Activated CD4-positive, alpha-beta T cell treated with anti-CD3 and anti-CD28 coated beads for 36 hours (primary cell): ENCODE measurements around the gene SELENOI. TPM values are rescaled to one million over a fixed set of nuclear protein-coding genes. Genes with fewer than 3 reads are reported as not detected.
"Not testable (repeated sequence)": the region's sequence is repeated elsewhere in the genome, so short reads cannot be mapped to it uniquely, and the experiment has no call there.

ENCODE experiments used
- ATAC-seq: fragments of 200-7000 bp; cut with Tn5 transposase; one replicate; pipeline ENCODE4 v1.10.0; 2021; ENCODE audit warnings: mild to moderate bottlenecking, moderate library complexity
- CTCF ChIA-PET: fragments of 350-600 bp; sonication (Branson Sonifier 250); formaldehyde crosslinking; loops from one replicate; lab custom pipeline; 2021; ENCODE audit warnings: antibody characterized with exemption; lab: Charles Lee
- POLR2A ChIA-PET: fragments of 350-600 bp; sonication (Branson Sonifier 250); formaldehyde crosslinking; loops from one replicate; lab custom pipeline; 2021; ENCODE audit warnings: antibody characterized with exemption, inconsistent platforms; lab: Charles Lee
- DNase-seq: peaks from one replicate; pipeline ENCODE4 v3.0.0-alpha.2; 2020
- H3K27ac Mint-ChIP-seq: one replicate; pipeline ENCODE4 v1.8.0; 2021; ENCODE audit warnings: mixed read lengths
- H3K27me3 Mint-ChIP-seq: one replicate; pipeline ENCODE4 v1.8.0; 2021; ENCODE audit warnings: mixed read lengths
- H3K36me3 Mint-ChIP-seq: one replicate; pipeline ENCODE4 v1.8.0; 2021; ENCODE audit warnings: low read depth, mixed read lengths
- H3K4me1 Mint-ChIP-seq: one replicate; pipeline ENCODE4 v1.8.0; 2021; ENCODE audit warnings: mixed read lengths
- H3K4me3 Mint-ChIP-seq: one replicate; pipeline ENCODE4 v1.8.0; 2021; ENCODE audit warnings: mild to moderate bottlenecking, moderate library complexity, mixed read lengths
- H3K9me3 Mint-ChIP-seq: one replicate; pipeline ENCODE4 v1.8.0; 2021; ENCODE audit warnings: low read depth, mixed read lengths
- intact Hi-C, 2 experiments: fragments of 100-400 bp; cut with DNase I in 1 of 2; cut with micrococcal nuclease in 1 of 2; formaldehyde crosslinking; loops; one replicate each; pipeline versions ENCODE4 v1.14.2 to v1.15.1; 2022 to 2024; cut with DNase I, micrococcal nuclease
- total RNA-seq, 2 experiments: library from RNA; stranded (reverse); gene quantifications; one replicate each; pipeline ENCODE4 v1.2.3, GENCODE V29; 2021

SELENOI gene
- total RNA-seq, 2 experiments from 2014 or later: 26.5 to 42.3 TPM

DNA sequence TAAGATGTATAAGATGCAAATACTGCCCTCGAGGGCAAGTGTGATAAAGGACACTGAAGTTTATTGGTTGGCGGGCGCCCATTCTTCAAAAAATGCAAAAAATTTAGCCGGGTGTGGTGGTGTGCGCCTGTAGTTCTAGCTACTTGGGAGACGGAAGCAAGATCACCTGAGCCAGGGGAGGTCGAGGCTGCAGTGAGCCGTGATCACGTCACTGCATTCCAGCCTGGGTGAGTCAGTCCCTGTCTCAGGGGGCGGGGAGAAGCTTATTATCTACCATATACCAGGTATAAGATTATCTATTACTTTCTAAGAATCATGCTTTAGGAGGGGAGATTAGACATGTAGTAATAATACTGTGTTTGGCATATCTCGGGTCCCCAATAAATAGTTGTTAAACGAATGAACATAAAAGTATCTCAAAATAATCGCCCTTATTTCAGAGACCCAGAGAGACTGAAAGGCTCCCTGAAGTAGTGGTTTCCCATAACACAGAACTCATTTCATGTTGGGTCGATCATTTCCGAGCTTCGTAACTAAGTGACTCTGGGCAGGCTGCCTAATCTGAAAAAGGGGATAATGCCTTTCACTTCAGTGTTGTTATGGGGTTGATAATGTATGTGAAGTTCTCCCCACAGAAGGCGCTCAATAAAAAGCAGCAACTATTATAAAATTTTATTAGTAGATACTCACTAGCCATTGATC, 1.2 kb upstream of the SELENOI start:
- intact Hi-C loops: loop anchor here (1.0 to 5.0 kb wide), 9 partner anchors 100 to 728 kb away; partner anchors contain the start of genes HADHA (in 2 of the 2), HADHB (in 2 of the 2), AGBL5 (in 1 of the 2) and ASXL2 (in 1 of the 2)
- DNase-seq: peak; percentile 56
- H3K9me3 Mint-ChIP-seq: no peaks in the 10 kb centered on the region
- ATAC-seq: no peak
- POLR2A ChIA-PET: interaction anchor here (0.6 to 2.7 kb wide), 4 partner anchors 11 to 471 kb away, joined by 4 to 19 read pairs (median 4); no protein-coding TSS in a partner anchor
- H3K27me3 Mint-ChIP-seq: no peaks in the 10 kb centered on the region
- peaks cover 23% of the 10 kb centered on the region for H3K36me3 Mint-ChIP-seq
- CTCF ChIA-PET: interaction anchor here (0.9 to 2.7 kb wide), 2 partner anchors 14 to 257 kb away, joined by 3 to 16 read pairs; no protein-coding TSS in a partner anchor
- peak overlapping the region; percentile 98 for H3K27ac Mint-ChIP-seq
- H3K4me3 Mint-ChIP-seq: peak overlapping the region; percentile 91
- H3K4me1 Mint-ChIP-seq: peaks cover 34% of the 10 kb centered on the region

DNA sequence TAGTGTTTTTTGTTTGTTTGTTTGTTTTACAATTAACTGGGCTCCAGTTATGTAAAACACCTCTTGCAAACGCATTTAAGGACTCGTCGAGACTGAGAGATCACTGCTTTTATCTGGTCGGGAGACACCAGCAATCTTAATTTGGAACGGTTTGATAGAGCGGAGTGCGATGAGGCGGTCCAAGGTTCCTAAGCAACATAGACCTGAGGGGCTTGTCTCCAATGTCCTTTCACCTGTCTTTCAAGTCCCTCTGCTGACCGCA, 729 bp upstream of the SELENOI start:
- peak; percentile 0 for ATAC-seq
- intact Hi-C loops: loop anchor here (1.0 to 5.0 kb wide), 9 partner anchors 101 to 727 kb away; partner anchors contain the start of genes HADHA (in 2 of the 2), HADHB (in 2 of the 2), AGBL5 (in 1 of the 2) and ASXL2 (in 1 of the 2)
- Mint-ChIP-seq H3K4me1 (peaks cover 34% of the 10 kb centered on the region), H3K36me3 (peaks cover 21% of the 10 kb centered on the region), H3K4me3 (peak overlapping the region; percentile 91), H3K27ac (peak overlapping the region; percentile 98), H3K27me3 (no peaks in the 10 kb centered on the region), H3K9me3 (no peaks in the 10 kb centered on the region)
- ChIA-PET CTCF (interaction anchor here (0.6 to 2.7 kb wide), 9 partner anchors 11 to 1031 kb away, joined by 3 to 16 read pairs (median 3); partner anchors contain the start of gene HADHA), POLR2A (interaction anchor here (0.5 to 3.1 kb wide), 9 partner anchors 8 to 471 kb away, joined by 3 to 23 read pairs (median 3); partner anchors contain the start of genes HADHA, HADHB and RAB10)
- no peak for DNase-seq

DNA sequence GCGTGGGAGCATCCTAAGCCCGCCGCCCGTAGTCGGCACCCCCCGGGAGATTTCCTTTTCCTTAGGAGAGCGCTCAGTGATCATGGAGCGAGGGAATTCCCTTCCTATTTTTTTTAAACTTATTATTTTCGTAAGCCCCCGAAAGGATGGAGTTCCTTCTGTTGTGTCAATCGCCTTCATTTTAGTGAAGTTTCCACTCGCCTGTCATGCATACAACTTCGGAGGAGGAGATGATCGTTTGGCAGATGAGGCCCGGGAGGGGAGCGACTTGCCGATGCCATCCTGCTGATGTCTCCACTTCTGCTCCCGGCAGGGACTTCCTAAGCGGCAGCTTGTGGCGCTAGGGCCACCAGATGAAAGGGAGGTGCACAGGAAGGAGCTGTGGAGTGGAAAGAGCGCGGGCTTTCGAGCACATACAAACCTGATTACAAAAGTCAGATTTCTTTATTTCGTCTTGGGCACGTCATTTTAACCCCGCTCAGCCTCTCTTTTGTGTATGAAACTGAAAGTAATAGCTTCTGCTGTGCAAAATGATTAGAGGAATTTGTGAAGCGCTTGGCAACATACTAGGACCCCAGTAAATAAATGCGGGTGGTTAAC, 611 bp downstream of the SELENOI start, which contains the start of gene ADGRF3:
TSS of gene ADGRF3 (minus strand) at position 336 of the 600 bp plus-strand sequence. CDS start 555 bp downstream, outside the sequence.
- H3K36me3 Mint-ChIP-seq: peaks cover 25% of the 10 kb centered on the region
- DNase-seq (peak; percentile 81), ATAC-seq (peak; percentile 28)
- intact Hi-C loops: loop anchor here (1.0 to 5.0 kb wide), 16 partner anchors 44 to 1010 kb away; partner anchors contain the start of genes AGBL5 (in 1 of the 2), CAD (in 1 of the 2), CENPA (in 1 of the 2) and GAREM2 (in 1 of the 2)
- H3K9me3 Mint-ChIP-seq: no peaks in the 10 kb centered on the region
- ChIA-PET POLR2A (interaction anchor here (1.0 to 3.1 kb wide), 3 partner anchors 9 to 468 kb away, joined by 3 to 23 read pairs (median 19); partner anchors contain the start of genes HADHA and HADHB), CTCF (interaction anchor here (0.6 to 1.7 kb wide), 4 partner anchors 8 to 163 kb away, joined by 3 to 8 read pairs (median 6); partner anchors contain the start of gene HADHA)
- no peaks in the 10 kb centered on the region for H3K27me3 Mint-ChIP-seq
- peaks cover 41% of the 10 kb centered on the region for H3K4me1 Mint-ChIP-seq
- H3K27ac Mint-ChIP-seq: peak within 1 kb of the TSS; percentile 98
- H3K4me3 Mint-ChIP-seq: peak within 1 kb of the TSS; percentile 91

DNA sequence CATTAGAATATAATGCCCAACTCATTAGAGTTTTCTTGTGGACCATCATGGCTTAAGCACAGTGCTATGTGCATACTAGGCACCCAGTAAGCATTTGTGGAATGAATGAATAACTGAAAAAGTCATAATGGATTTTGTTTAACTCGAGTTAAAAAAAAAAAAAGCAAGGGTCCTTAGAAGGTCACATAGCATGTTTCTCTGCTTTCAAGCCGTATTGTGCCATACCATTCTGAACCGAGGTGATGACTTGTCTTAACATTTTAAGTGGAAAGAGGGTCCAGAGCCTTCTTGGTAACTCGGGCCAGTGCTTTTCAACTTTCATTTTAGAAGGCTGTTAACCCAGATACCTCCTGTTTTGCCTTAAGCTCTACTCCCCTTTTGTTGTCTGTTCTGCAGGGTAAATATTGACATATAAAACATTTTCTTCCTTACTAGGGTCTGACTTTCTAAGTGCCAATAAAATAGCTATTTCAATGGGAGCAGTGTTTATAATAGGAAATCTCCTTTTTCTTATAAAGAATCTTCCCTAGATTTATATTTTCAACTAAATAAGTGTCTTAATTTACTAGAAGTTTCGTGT, 1.4 kb downstream of the SELENOI start:
- ATAC-seq (no peak), DNase-seq (no peak)
- Mint-ChIP-seq H3K36me3 (peaks cover 29% of the 10 kb centered on the region), H3K4me1 (peaks cover 50% of the 10 kb centered on the region), H3K27me3 (no peaks in the 10 kb centered on the region), H3K27ac (peak overlapping the region; percentile 90), H3K9me3 (no peaks in the 10 kb centered on the region), H3K4me3 (peak overlapping the region; percentile 91)
- intact Hi-C loops: loop anchor here (2.0 to 5.0 kb wide), 11 partner anchors 43 to 1009 kb away; partner anchors contain the start of genes AGBL5 (in 1 of the 2), CAD (in 1 of the 2), CENPA (in 1 of the 2) and GAREM2 (in 1 of the 2)
- POLR2A ChIA-PET: interaction anchor here (0.6 to 3.1 kb wide), 4 partner anchors 9 to 553 kb away, joined by 3 to 23 read pairs (median 11); partner anchors contain the start of genes HADHA and HADHB
- CTCF ChIA-PET: interaction anchor here (0.6 to 1.7 kb wide), 2 partner anchors 7 to 163 kb away, joined by 3 to 4 read pairs; no protein-coding TSS in a partner anchor

DNA sequence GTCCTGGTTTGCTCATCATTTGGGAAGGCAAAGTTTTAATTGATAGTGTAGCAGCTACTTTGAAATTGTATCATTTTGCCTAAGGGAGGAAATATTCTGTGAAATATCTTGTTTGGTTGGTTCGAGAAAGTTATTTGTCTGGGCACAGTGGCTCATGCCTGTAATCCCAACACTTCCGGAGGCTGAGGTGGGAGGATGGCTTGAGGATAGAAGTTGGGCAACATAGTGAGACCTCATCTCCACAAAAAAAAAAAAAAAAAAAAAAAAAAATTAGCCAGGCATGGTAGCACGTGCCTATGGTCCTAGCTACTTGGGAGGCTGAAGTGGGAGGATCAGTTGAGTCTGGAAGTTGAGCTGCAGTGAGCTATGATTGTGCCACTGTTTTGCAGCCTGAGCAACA, 3.7 kb downstream of the SELENOI start:
- DNase-seq (no peak), ATAC-seq (no peak)
- intact Hi-C loops: loop anchor here (5.0 kb wide), 7 partner anchors 107 to 723 kb away; partner anchors contain the start of genes AGBL5 (in 1 of the 2), CENPA (in 1 of the 2), GAREM2 (in 1 of the 2) and HADHA (in 1 of the 2)
- H3K9me3 Mint-ChIP-seq: no peaks in the 10 kb centered on the region
- ChIA-PET CTCF (interaction anchor here (0.8 kb wide), 1 partner anchor 19 kb away, joined by 3 read pairs; no protein-coding TSS in a partner anchor), POLR2A (interaction anchor here (1.3 kb wide), 1 partner anchor 106 kb away, joined by 3 read pairs; no protein-coding TSS in a partner anchor)
- H3K27ac Mint-ChIP-seq: no peak overlapping the region
- no peak overlapping the region for H3K4me3 Mint-ChIP-seq
- peaks cover 49% of the 10 kb centered on the region for H3K4me1 Mint-ChIP-seq
- no peaks in the 10 kb centered on the region for H3K27me3 Mint-ChIP-seq
- peaks cover 28% of the 10 kb centered on the region for H3K36me3 Mint-ChIP-seq

DNA sequence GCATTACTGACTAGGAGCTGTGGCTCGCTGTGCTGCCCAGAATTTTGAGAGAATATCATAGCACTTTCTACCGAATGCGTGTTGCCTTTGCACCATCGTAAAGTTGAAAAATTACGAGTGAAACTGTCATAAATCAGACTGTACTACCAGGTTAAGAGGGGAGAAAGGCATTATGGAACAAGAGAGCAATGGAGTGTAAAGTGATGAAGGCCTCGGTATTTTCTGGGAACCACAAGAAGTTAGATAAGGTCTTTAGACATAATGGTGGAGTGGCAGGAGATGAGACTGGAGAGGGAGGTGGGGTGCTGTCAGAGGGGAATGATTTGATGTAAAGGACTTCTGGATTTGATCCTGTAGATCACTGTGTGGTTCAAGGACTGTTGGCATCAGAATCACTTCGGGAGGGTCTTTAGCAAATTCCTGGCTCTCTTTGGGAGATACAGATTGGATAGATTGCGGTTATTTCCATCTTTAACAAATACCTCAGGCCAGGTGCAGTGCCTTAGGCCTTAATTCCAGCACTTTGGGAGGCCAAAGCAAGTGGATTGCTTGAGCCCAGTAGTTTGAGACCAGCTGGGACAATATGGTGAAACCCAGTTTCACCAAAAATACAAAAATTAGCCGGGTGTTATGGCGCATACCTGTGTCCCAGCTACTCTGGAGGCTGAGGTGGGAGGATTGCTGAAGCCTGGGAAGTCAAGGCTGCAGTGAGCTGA, 5.6 kb downstream of the SELENOI start:
- POLR2A ChIA-PET: no interaction called here
- Mint-ChIP-seq H3K27me3 (no peaks in the 10 kb centered on the region), H3K4me3 (no peak overlapping the region), H3K27ac (peak overlapping the region; percentile 4), H3K4me1 (peaks cover 64% of the 10 kb centered on the region), H3K36me3 (peaks cover 31% of the 10 kb centered on the region), H3K9me3 (no peaks in the 10 kb centered on the region)
- CTCF ChIA-PET: no interaction called here
- DNase-seq: no peak
- no peak for ATAC-seq
- intact Hi-C loops: no loop called here

DNA sequence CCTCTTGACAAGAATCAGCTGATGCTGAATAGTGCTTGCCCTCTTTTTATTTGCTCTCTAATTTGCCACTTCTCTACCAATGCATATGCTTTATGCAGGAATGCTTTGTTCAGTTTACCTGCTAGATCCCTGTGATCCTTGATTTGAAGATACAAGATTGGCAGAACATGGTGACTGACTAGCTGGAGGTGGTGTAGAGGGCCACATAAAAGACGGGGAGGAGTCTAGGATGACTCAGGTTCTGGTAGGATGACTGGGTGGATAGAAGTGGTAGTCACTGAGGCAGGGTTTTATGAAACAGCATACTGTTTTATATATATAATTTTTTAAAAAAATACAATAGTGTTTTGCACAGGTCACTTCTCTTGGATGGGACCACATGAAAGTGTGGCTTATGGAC, 6.9 kb downstream of the SELENOI start:
- no peaks in the 10 kb centered on the region for H3K27me3 Mint-ChIP-seq
- POLR2A ChIA-PET: interaction anchor here (0.7 kb wide), 1 partner anchor 308 kb away, joined by 4 read pairs; no protein-coding TSS in a partner anchor
- DNase-seq (peak; percentile 65), ATAC-seq (peak; percentile 98)
- intact Hi-C loops: no loop called here
- CTCF ChIA-PET: interaction anchor here (0.6 kb wide), 1 partner anchor 1286 kb away, joined by 3 read pairs; no protein-coding TSS in a partner anchor
- H3K4me3 Mint-ChIP-seq: no peak overlapping the region
- H3K9me3 Mint-ChIP-seq: no peaks in the 10 kb centered on the region
- peaks cover 69% of the 10 kb centered on the region for H3K4me1 Mint-ChIP-seq
- H3K27ac Mint-ChIP-seq: no peak overlapping the region
- H3K36me3 Mint-ChIP-seq: peaks cover 35% of the 10 kb centered on the region

DNA sequence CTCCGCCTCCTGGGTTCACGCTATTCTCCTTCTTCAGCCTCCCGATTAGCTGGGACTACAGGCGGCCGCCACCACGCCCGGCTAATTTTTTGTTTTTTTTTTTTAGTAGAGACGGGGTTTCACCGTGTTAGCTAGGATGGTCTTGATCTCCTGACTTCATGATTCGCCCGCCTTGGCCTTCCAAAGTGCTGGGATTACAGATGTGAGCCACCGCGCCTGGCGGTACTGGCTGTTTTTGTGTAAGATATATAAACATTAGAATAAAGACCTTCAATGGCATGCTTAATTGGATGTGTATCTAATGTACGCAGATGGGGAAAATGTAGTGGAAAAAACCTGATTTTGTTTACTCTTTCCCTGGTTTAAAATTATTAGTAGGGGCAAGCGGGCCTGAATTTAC, 8.5 kb downstream of the SELENOI start:
- ChIA-PET POLR2A (interaction anchor here (4.2 kb wide), 1 partner anchor 9 kb away, joined by 19 read pairs; the partner anchor contains the start of genes ADGRF3 and SELENOI), CTCF (interaction anchor here (0.6 to 1.4 kb wide), 3 partner anchors 8 to 170 kb away, joined by 3 read pairs; partner anchors contain the start of gene ADGRF3)
- H3K4me3 Mint-ChIP-seq, DNase-seq, ATAC-seq, intact Hi-C loops, H3K9me3 Mint-ChIP-seq, H3K27me3 Mint-ChIP-seq, H3K27ac Mint-ChIP-seq: not testable (repeated sequence)
- Mint-ChIP-seq H3K36me3 (peaks cover 26% of the 10 kb centered on the region), H3K4me1 (peaks cover 67% of the 10 kb centered on the region)

DNA sequence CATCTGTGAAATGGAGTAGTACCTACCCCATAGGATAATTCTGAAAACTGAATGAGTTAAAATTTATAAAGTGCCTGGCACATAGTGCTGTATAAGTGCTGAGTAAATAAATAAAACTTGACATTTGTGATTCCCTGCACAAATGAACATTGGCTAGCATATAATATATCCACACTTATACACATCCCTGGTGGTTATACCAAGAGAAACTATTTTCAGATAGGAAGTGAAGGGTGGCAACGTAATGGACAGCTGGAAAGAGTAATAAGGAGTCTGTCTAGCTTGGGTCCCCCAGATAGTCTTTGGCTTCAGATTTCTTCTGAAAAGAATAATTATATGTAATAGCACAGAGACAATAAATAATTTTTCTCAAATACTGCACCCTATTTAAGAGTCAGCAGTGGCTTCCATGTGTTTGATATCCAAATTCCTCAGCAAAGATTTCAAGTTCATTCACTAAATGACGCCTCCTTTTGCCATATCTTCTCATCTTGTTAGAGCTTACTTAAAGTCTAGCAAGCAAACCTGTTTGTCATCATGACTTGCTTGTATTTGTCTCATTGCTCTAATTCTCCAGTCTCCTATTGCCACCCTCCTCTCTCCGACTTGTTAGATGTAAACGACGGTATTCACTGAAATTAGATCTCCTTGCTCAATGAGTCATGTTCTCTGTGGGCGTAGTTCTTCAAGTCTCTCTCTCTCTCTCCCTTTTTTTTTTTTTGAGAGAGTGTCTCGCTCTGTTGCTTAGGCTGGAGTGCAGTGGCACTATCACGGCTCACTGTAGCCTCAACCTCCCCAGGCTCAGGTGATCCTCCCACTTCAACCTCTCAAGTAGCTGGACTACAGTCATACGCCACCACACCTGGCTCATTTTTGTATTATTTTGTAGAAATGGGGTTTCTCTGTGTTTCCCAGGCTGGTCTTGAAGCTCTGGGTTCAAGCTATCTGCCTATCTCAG, 9.4 kb downstream of the SELENOI start:
- ChIA-PET POLR2A (interaction anchor here (4.2 kb wide), 1 partner anchor 9 kb away, joined by 19 read pairs; the partner anchor contains the start of genes ADGRF3 and SELENOI), CTCF (interaction anchor here (0.6 to 1.4 kb wide), 4 partner anchors 9 to 25 kb away, joined by 3 read pairs; partner anchors contain the start of gene ADGRF3)
- Mint-ChIP-seq H3K36me3 (peaks cover 24% of the 10 kb centered on the region), H3K27ac (peak overlapping the region; percentile 27), H3K27me3 (no peaks in the 10 kb centered on the region), H3K4me1 (peaks cover 69% of the 10 kb centered on the region), H3K4me3 (no peak overlapping the region), H3K9me3 (no peaks in the 10 kb centered on the region)
- DNase-seq (peak; percentile 19), ATAC-seq (peak; percentile 63)
- intact Hi-C loops: loop anchor here in 1 of 2 experiments (5.0 kb wide), 1 partner anchor 42 kb away; no protein-coding TSS in a partner anchor
